HG03097 (cell line): ENCODE results near the gene PNLIPRP3.

ENCODE experiments used
- ATAC-seq: cut with Tn5 transposase; IDR thresholded peaks from one replicate; pipeline ENCODE4 v1.9.1; 2021; ENCODE audit not compliant: unreplicated experiment, low FRiP score

Gene PNLIPRP3

DNA sequence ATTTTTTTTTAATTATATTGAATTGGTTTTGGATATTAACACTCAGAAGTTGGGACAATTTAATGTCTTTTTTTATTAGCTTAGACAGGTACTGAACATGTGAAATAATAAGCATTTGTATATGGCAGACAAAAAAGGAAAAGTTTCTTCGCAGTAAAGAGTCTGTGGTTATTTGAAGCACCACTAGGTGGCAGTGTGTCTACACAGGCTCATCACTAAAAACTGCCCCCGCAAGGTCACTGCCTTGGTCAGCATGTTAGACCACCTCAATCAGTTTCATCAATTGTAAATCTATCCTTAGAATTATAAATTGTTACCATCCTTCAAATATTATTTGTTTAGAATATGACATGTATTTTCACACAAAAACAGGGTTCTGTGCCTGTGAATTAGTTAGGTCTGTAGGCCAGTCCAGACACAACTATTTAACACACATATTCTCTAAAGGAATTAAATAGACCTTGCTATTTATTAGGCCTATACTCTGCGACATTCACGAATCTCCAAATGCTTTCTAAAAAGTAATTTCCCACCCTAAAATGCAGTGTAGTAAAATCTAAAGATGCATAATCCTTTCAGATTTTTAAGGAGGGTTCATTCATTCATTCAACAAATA, 17.0 kb downstream of the PNLIPRP3 start:
- no peak for ATAC-seq

DNA sequence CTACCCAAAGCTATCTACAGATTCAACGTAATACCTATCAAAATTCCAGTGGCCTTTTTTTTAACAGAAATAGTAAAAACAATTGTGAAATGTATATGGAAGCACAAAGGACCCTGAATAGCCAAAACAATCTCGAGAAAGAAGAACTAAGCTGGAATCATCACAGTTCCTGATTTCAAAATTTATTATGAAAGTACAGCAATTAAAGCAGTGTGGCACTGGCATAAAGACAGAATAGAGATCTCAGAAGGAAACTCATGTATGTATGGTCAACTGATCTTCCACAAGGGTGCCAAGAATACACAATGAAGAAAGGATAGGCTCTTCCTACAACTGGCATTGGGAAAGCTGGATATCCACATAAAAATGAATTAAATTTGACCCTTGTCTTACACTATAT, 23.2 kb downstream of the PNLIPRP3 start:
- no peak for ATAC-seq

DNA sequence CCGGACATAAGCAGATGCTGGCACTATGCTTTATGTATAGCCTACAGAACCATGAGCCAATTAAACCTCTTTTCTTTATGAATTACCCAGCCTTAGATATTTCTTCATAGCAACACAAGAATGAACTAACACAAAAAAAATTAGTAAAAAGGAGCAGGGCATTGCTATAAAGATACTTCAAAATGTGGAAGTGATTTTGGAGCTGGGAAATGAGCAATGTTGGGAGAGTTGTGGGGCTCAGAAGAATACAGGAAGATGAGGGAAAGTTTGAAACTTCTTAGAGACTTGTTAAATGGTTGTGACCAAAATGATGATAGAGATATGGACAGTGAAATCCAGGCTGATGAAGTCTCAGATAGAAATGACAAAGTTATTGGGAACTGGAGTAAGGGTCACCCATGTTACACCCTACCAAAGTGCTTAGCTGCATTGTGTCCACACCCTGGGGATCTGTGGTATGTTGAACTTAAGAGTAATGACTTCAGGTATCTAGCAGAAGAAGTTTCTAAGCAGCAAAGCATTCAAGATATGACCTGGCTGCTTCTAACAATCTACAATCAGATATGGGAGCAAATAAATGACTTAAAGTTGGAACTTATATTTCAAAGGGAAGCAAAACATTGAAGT, 24.2 kb downstream of the PNLIPRP3 start:
- no peak for ATAC-seq

- ATAC-seq = no peak
Measured at GRCh38 chr10:116452338-116452720, 24.7 kb downstream of the PNLIPRP3 start.

DNA sequence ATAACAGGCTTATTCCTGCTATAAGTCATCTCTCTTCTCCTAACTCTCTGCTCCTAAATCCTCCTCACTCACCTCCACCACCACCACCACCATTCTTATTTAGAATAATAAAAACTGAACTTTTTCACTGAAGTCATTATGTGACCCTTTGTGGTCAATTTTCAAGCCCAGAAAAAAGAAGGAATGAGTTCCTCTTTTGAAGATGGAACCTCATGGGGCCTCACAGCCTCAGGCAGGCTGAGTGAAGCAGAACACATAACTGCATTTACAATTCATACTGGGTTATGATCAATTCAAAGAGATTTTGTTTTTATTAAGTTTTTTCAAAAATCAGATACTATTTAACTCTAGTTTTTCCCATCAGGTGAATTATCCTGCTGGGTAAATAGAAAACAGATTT, 29.8 kb downstream of the PNLIPRP3 start:
- no peak for ATAC-seq

- ATAC-seq = no peak
Measured at GRCh38 chr10:116460219-116460618, 32.6 kb downstream of the PNLIPRP3 start.

DNA sequence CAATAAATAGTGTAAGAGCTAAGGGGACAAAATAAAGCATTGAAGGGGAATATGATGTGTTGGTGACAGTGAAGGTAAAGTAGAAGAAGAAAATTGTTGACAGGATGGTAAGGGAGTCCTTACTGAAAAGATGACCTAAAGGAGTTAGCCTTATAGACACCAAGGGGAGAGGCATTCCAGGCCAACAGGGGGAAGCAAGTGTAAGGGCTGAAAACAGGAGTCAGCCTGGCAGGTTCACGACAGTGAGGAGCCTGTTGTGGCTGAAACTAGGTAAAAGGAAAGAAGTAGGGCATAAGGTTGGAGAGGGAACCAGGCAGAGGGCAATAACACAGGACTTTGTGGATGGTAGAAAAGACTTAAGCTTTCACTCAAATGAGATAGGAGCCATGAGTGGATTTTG, 34.0 kb downstream of the PNLIPRP3 start:
- ATAC-seq = no peak

DNA sequence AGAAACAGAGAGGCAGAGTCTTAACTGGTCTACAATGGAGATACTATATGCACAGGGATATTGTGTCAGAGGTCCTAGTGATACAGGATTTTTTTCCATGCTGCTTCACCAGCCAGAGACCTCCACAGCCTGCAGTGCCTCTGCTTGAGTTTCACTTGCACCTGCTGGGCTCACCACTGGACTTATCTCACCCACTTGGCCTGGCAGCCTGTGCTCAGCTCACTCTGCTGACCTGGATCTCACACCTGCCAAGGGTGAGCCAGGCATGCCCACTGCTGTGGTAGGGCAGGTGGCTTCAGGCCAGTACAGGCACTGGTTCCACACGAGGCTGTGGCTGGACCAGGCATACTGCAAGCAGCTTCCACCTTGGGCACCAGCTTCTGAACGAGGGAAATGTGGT, 36.6 kb downstream of the PNLIPRP3 start:
- no peak for ATAC-seq

- no peak for ATAC-seq
Measured at GRCh38 chr10:116465546-116465945, 37.9 kb downstream of the PNLIPRP3 start.

DNA sequence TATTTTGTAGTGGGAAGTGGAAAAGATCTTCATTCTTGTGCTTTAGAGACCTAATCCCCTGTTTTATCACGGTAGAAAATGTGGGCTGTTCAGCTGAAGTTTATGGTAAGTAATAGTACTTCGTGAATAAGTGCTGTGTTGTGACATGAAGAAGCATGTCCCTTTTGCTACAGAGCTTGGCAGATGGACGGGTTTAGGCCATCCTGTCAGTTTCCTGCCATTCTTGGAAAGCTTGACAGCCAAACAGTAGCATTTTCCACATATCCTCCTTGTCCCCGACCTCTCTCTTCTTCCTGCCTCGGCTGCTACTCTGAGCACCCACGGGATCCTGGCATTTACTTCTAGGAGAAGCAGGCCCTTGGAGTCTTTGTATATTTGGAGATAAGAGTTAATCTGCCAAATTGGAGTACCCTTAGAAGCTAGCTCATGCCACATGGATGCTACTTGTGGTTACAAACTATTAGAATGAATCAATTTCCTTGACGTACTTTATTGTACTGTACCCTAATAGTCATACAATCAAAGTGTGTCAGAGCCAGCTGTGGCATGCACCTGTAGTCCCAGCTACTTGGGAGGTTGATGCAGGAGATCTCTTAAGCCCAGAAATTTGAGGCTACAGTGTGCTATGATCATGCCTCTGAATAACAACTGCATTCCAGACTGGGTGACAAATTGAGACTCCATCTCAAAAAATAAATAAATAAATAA, 39.2 kb downstream of the PNLIPRP3 start:
- no peak for ATAC-seq

- ATAC-seq = no peak
Measured at GRCh38 chr10:116469437-116469836, 41.8 kb downstream of the PNLIPRP3 start.

DNA sequence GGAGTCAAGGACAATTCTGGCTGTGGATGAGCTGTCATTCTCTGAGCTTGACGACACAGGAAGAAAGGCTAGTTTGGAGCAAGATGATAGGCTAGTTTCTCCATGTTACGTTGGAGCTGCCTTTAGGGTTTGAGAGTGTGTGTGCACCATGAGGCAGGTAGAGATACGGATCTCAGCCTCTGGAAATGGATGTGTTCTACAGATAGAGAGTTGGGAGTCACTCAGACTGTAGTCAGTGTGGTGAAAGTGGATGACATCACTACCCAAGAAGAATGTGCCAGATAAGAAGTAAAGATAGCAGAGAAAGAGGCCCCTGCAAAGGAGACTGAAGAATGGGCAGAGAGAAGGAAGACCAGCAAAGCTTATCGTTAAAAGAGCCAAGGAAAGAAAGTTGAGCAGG, 42.4 kb downstream of the PNLIPRP3 start:
- ATAC-seq = no peak

- no peak for ATAC-seq
Measured at GRCh38 chr10:116470768-116471415, 43.2 kb downstream of the PNLIPRP3 start.

DNA sequence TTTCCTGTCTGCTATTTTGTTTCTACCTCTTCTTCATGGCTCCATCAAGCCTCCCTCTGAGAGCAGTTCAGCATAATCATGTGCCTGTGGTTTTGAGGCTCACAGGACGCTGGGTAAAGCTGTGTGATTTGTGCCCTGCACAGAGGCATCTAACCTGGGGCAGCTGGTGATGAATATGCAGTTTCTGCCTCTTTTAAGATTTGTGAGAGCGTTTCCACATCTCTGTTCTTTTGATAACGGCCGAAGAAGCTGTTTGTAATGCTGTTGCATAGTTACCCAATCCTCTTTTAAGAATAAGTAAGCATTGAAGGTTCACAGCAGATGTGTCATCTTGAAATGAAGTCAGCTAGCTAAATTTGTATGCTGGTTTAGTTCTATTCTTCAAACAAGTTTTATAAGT, 45.2 kb downstream of the PNLIPRP3 start:
- ATAC-seq = no peak

- ATAC-seq = no peak
Measured at GRCh38 chr10:116475866-116476265, 48.2 kb downstream of the PNLIPRP3 start.

GRCh38 chr10:116476461-116476860, 48.8 kb downstream of the PNLIPRP3 start:
- ATAC-seq = no peak

DNA sequence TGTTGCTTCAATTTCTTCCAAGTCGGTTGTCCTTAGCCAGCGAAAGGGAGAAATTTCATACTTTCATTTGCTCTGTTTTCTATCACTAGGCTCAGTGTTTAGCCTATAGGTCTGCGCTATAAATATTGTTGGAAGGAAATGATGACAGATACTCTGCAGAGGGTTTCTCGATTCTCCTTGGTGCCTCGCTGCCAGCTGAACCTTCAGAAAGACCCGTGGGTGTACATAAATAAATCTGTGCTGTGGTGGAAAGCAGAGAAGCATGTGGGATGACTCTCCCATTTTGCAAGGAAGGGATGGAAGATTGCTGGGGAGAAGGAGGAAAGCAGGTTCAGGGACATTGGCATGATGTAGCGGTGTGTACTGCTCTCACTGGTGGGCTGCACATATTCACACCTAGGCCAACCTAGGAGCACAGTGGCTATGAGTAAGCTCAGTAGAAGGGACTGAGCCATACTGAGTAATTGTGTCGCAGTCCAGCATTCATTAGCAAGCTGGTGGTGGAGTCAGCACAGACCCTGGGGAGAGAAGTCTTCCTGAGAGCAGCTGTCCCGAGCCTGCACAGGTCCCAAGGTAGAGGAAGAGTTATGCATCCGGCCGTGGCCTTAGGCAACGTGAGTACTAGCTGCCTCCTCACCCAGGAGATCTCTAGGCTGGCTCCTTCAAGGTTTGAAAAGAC, 50.5 kb downstream of the PNLIPRP3 start:
- no peak for ATAC-seq

GRCh38 chr10:116486770-116487448, 59.3 kb downstream of the PNLIPRP3 start:
- ATAC-seq = no peak

GRCh38 chr10:116487522-116488430, 60.1 kb downstream of the PNLIPRP3 start:
- no peak for ATAC-seq
